ENCODE data around the gene KCNJ10.
"Not testable (repeated sequence)": the region's sequence is repeated elsewhere in the genome, so short reads cannot be mapped to it uniquely, and the experiment has no call there.

The KCNJ10 gene

DNA sequence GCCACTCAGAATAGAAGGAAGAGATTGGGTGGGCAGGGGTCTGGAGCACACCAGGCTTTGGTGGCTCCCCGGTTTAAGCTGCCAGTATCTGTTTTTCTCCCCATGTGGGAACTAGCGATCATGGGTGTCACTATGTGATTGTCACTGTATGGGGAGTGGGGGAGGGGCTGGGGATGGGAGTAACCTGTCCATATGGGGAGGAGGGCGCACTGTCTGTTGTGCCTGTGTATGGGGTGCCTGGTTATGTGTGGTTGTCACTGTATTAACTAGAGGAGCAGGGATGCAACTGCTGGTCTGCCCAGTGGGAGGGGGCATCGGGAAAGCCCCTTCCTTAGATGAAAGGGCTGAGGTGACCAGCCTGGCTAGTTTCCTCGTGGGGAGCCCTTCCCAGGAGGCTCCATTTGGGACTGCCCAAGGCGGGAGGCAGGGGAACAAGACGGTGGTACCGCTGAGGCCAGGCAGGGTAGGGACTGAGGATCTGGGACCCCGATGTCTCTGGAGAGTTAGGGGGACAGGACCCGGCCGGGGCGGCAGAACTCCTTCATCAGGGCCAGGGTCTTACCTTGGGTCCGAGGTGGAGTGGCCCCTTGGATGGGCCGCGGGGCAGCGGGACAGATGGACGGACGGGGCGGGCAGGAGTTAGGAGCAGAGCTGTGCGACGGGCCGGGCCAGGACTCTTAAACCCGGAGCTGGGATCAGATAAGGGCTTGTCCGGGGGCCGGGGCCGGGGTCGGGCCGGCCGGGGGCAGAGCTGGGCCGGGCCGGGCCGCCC, at the start of gene KCNJ10:
KCNJ10 (minus strand) TSS at position 701 of the 772 bp plus-strand sequence. CDS start 27,628 bp downstream, outside the sequence.
- no peak for DNase-seq

GRCh38 chr1:160118928-160119327, 49.0 kb upstream of the KCNJ10 start:
- DNase-seq = no peak

DNA sequence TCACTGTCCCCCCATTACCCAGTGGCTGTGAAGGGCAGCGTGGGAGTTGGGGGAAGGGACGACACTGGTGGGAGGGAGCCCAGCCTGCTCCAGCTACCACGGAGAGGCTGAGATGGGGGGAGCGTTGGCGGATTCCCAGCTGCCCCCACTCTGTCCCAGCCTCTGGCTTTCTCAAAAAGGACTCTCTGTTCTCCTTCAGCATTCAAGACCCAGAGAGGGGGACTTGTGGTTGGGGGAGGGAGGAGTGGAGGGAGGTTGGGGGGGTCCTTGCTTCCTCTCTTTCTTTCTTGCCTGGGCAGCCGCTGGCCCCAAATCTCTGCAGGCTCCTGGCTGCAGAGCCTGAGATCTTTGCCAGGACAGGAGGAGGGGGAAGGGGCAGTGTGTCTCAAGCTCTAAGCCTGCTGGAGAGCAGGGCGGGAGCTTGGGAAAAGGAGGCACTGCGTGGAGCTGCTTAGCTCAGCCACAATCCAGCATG, 47.8 kb upstream of the KCNJ10 start:
- DNase-seq = no peak

GRCh38 chr1:160117300-160117699, 47.3 kb upstream of the KCNJ10 start:
- DNase-seq = no peak

DNA sequence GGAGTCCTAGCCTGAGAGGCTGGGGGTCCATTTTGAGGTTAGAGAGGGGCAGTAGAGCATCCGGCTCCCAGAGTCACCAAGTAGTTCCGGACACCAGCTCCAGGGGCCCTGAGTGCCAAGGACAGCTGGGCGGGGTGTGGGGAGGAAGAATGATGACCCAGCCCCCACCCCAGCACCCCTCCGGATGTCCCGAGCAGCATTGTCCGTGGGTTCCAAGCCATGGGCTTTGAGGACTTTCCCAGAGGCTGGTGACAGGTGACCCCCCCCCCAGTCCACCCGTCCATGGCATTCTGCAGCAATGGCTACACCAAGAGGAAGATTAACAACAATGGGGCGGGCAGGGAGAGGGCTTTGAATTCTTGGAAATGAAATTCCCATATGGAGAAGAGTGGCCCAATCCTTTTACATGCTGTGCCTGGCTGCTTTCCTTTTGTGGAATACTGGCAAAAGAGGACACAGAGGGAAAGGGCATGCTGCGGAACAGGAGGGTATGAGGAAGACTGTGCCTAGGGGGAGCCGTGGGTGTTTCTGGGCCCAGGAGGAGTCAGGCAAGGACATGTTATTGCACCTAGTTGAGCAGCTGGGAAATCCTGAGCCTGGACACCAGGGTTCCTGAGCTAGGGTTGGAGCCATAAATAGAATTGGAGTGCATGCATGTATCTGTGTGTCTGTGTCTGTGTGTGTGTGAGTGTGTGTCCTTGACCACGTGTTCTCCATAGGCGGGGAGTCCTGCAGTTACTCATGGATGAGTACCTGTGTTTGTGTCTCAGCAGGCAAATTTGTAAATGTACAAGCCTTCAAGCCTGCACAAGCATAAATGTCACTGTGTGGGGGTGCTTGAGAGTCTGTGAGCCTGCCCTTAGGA, 46.6 kb upstream of the KCNJ10 start:
- DNase-seq = no peak

DNA sequence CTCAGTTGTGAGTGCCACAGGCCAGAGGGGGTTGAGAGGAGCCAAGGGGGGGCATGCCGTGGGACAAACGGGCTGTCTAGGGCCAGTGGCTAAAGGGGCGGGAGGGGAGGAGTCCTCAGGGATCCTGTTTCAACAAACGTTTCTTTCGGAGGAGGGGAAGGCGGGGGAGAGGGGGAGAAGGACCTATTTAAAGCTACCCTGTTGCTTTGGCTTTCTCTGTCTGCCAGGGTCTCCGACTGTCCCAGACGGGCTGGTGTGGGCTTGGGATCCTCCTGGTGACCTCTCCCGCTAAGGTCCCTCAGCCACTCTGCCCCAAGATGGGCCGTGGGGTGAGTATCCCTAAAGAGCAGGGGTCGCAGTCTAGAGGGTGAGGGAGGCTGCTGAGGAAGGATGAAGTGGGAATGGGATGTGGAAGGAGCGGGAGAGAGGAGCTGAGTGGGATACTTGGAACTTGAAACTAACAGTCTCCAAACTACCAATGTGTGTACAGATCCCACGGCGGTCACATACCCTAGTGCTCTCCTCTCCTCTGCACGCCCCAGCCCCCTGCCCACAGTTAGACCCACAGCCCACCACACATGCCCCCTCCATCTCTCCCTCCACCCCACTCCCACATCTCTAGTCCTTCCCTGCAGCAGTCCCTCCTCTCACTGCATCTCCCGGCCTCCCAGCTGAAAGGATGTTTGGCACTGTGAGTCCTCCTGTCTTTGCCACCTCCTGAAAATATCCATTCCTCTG, 45.8 kb upstream of the KCNJ10 start, which contains the start of gene ATP1A2:
ATP1A2 (plus strand) TSS at position 215 of the 738 bp plus-strand sequence; CDS start at position 318, 103 bp downstream.
- DNase-seq = no peak

- DNase-seq = no peak
Observed at GRCh38 chr1:160114085-160114484, 44.1 kb upstream of the KCNJ10 start.

DNA sequence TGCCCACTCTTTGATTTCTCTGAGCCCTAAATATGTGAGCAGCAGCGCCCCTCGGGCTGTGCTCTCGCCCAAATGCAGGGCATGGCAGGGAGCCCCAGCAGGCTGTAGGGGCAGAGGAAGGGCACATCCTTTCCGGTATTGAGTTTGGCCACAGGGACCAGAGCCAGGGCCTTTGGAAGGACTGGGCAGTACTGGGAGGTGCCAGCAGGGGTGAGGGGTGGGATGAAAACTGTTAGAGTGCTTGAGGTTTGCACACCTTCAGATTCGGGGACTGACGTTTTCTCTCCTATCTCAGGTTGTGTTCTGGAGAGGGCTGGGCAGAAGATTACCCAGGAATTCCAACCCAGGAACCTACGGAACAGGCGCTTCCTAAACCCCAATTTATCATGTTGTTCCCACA, 43.4 kb upstream of the KCNJ10 start:
- no peak for DNase-seq

DNA sequence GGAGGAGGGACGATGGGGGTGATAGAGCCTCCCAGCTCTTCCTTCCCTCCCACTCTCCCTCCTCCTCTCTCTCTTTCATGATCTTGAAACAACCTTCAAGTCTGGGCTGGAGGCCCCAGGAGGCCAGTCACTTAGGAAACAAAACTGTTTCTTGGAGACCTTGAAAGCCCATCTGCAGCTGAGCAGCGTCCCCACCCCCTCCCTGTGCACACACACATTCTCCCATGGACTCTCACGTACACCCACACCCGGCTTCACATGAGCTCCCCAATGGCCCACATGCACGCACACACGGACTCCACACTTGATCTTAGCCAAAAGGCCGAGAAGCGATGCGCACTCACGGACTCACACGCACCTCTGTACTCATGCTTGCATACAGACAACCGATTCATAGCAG, 42.4 kb upstream of the KCNJ10 start:
- no peak for DNase-seq

- DNase-seq = not testable (repeated sequence)
Observed at GRCh38 chr1:160111462-160111861, 41.5 kb upstream of the KCNJ10 start.

- DNase-seq = no peak
Observed at GRCh38 chr1:160109686-160110085, 39.7 kb upstream of the KCNJ10 start.

- no peak for DNase-seq
Observed at GRCh38 chr1:160108888-160109662, 39.1 kb upstream of the KCNJ10 start.

GRCh38 chr1:160107512-160107911, 37.6 kb upstream of the KCNJ10 start:
- DNase-seq = no peak

DNA sequence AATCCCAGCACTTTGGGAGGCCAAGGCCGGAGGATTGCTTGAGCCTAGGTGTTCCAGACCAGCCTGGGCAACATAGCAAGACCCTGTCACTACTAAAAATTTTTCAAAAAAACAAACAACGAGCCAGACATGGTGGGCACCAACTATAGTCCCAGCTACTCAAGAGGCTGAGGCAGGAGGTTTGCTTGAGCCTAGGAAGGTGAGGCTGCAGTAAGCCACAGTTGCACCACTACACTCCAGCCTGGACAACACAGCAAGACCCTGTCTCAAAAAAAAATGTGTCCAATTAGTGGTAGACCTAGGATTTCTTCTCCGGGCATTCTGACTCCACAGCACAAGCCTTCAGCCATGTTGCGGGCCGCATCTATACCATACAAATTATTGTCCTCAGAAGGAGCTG, 35.2 kb upstream of the KCNJ10 start:
- DNase-seq = no peak

GRCh38 chr1:160104486-160104885, 34.5 kb upstream of the KCNJ10 start:
- DNase-seq = no peak

GRCh38 chr1:160103658-160104408, 33.9 kb upstream of the KCNJ10 start:
- DNase-seq = no peak

DNA sequence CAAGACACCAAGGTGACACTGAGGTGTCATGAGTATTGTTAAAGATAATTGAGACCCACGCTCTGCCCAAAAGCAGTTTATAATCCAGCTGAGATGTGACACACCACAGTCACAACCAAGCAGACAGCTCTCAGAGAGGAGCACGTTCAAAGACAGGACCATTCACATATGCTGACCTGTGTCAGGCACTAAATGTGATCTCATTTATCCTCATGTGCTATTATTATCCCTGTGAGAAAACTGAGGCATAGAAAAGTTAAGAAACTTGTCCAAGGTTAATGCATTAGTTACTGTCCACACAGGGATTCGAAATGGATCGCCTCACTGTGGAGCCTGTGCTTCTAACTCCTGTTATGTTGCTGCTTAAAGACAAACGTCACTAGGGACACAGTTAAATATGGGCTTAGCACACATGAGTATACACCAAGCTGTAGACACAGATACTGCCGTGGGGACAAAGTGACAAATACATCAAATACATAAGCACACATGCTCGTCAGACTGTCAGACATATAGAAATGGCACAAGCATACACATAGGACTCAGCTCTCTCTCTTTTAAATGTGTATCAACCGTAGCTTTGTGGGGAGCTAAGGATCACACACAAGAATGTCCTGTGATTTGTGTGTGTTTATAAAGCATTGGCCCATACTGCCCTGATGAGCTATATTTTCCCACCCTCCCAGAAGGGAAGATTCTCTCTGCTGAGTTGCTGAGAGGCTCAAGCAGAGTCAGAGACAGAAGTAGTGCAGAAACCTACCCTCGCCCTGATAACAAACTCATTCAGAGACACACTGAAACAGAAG, 32.0 kb upstream of the KCNJ10 start:
- no peak for DNase-seq

GRCh38 chr1:160101037-160101716, 31.2 kb upstream of the KCNJ10 start:
- DNase-seq = peak; percentile 18

DNA sequence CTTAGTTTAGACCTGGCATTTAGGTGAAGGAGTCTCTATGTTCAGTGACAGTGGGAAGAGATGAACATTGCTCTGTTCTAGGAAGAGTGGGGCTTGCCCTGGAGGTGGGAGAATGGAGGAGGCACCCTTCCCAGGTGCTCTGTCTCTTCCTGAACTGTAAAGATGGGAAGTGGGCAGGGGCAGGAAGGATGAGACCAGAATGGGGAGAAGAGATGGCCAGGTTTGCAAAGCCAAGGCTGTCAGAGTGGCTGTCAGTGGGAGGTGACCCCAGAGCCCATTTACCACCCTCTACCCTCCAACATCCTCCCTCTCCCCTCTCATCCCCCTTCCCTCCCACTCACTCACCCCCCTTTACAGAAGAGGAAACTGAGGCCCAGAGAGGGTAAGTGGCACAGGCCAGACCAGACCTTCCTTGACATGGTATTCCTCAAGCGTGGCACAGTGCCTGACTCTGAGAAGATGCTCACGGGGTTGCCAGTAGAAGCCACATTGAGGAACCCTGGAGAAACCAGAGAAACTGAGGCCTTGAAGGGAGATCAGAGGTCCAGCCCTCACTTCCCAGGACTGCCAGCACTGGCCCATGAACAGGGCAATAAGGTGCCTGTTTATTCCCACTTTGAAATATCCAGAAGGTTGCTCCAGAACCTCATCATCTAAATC, 29.9 kb upstream of the KCNJ10 start:
- no peak for DNase-seq

All from NCI-H1417 treated with DMSO at 0.1 percent for 48 hours (cell line).